Left renal cortex interstitium (tissue), 4 donors: Measurements from ENCODE around the gene LRR1. TPM values are rescaled to one million over a fixed set of nuclear protein-coding genes. Genes with fewer than 3 reads are reported as not detected.
A peak's percentile ranks its signal among the peaks of the same experiment; 100 is the strongest.
"Not testable (repeated sequence)": the region's sequence is repeated elsewhere in the genome, so short reads cannot be mapped to it uniquely, and the experiment has no call there.

Experiments used
- DNase-seq, 4 donors: peaks; one replicate each; pipeline ENCODE4 v3.0.0-alpha.2; 2013; ENCODE audit warnings: low read depth in 4 of 4, low spot score in 2 of 4, missing footprints in 1 of 4
- polyA plus RNA-seq, 4 donors: library from polyadenylated mRNA; unstranded; fragments of 120-200 nt; gene quantifications; one replicate each; pipeline ENCODE4 v1.2.1, GENCODE V29; 2013; ENCODE audit not compliant: insufficient read length in 4 of 4

Gene LRR1
- polyA plus RNA-seq, 4 donors = 10.2 to 14.2 (median 12.1) TPM

DNA sequence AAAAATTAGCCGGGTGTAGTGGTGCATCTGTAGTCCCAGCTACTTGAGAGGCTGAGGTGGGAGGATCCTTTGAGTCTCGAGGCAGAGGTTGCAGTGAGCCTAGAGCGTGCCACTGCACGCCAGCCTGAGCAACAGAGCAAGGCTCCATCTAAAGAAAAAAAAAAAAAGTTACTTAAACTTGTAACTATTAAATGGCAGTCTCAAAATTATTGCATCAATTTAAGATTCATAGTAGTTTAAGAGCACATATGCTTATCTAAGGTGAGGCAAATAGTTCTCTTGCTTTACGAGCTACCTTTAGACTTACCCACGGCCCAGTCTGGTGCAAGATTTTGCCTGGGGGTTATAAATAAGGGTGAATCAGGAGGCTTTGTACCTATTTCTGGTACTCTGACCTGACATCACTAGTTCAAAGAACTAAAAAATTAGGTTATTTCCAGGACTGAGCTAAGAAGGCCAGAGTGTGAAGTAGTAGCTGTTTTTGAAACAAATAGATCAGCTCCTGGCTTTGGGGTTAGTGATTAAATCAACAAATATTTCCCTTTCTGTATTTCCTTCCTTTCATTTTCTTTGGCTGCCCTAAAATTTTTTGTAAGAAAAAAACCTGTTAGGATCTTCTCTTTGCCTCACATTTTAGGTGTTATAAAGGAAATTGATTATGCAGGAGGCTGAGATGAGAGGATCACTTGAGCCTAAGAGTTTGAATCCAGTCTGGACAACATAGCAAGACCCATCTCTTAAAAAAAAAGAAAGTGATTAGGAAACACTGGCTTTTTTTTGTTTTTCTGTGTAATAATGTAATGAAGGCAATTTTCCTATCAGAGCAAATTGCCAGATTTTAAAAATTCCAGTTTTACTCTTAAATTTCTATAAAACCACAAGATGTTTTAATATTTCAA lies 25.4 kb downstream of the LRR1 start:
- no peak for DNase-seq

DNA sequence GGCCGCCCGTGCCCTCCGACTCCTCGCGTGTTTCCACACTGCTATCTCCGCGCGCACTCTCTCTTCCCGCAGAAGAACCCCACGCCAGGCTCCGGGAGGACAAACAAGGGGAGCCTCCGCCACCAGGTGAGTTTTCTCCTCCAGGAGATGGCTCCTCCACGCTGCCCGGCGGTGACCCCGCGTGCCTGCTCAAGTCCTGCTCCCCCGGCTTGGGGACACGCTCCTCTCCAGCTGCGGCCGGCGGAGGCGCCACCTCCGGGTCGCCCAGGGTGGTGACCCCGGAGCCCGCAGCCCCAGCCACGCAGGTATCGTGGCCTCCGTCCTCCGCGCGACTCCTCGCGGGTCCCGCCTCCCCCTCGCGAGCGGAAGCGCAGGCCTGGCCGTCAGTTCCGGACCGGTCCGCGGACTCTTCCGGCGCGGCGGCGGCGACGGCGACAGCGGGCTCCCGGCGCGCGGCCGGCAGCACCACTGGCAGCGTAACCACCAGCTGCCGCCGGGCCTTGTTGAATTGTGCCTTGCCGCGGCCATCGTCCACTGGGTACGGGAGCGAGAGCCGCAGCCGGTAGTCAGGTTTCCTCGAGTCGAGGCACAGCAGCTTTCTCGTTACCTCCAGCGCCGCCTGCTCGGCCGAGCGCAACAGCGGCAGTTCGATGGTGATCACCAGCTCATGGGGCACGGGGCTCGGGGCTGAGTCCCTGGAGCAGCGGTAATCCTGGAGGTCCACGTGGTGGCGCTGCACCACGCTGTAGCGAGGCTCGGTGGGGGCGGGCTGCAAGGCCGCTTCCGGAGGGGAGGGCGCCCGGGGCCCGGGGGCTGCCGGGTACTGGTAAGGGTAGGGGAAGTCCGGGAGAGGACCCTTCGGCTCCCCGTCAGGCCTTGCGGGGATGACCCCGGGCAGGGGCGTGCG lies 35.2 kb downstream of the LRR1 start:
- peak; percentile 88 to 93 (median 91) for DNase-seq

GRCh38 chr14:49634547-49635334 lies 36.0 kb downstream of the LRR1 start, which contains the start of gene DNAAF2:
Gene DNAAF2, minus strand, starts transcription at chr14:49635244. Its CDS starts 95 bp downstream, at chr14:49635149.
- DNase-seq = peak; percentile 66 to 75 (median 72)

- DNase-seq = no peak
These were observed 38.1 kb downstream of the LRR1 start for GRCh38 chr14:49636866-49637265.

- no peak for DNase-seq
These were observed 38.9 kb downstream of the LRR1 start for GRCh38 chr14:49637534-49638078.

GRCh38 chr14:49640540-49641417 lies 42.0 kb downstream of the LRR1 start:
- DNase-seq = no peak

DNA sequence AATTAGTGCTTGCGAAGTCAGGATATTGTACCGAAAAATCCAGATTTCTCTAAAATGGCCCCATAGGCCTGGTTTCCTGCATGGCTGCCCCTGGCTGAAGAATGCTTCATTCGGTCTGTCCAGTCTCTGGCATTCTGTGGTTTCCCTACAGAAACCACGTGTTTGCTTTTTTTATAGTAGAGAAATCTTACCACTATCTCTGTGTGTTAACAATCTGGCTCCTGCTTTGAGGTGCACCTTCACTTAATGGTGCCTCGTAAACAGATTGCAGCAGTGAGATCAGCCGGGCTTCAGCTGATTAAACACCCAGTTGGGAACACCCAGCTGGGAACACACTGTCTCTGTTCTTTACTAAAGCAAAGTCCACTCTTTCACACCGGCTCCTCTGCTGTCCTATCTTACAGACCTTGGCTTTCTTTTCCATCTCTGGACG lies 43.0 kb downstream of the LRR1 start:
- DNase-seq = no peak

DNA sequence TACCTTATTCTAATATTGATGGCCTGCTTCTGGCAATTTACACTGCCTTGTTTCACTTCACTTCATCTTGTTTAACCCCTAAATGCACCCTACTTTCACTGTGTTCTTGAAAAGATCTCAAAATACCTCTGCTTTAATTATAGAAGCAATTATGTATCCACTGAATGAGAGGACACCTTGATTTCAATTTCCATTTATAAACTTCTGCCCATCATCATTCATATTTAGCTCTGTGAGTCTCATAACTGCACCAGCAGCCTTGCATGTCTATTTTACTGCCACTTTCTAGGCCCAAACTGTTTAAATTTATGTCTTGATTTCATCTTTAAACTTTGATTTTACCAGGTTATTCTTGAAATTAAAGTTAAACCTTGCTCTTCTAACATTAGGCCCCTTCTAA lies 43.4 kb downstream of the LRR1 start:
- no peak for DNase-seq

- DNase-seq = no peak
These were observed 54.8 kb downstream of the LRR1 start for GRCh38 chr14:49653508-49653907.

- no peak for DNase-seq
These were observed 55.8 kb downstream of the LRR1 start for GRCh38 chr14:49654511-49654910.

DNA sequence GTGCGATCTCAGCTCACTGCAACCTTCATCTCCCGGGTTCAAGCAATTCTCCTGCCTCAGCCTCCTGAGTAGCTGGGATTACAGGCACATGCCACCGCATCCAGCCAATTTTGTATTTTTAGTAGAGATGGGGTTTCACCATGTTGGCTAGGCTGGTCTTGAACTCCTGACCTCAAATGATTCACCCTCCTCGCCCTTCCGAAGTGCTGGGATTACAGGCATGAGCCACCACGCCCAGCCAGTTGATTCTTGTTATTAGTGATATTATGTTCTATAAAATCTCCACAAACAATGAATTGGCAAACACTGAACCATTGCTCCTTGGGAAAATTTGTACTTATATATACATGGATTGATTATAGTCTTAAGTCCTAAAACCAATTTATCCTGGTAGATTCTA lies 58.8 kb downstream of the LRR1 start:
- DNase-seq = not testable (repeated sequence)

DNA sequence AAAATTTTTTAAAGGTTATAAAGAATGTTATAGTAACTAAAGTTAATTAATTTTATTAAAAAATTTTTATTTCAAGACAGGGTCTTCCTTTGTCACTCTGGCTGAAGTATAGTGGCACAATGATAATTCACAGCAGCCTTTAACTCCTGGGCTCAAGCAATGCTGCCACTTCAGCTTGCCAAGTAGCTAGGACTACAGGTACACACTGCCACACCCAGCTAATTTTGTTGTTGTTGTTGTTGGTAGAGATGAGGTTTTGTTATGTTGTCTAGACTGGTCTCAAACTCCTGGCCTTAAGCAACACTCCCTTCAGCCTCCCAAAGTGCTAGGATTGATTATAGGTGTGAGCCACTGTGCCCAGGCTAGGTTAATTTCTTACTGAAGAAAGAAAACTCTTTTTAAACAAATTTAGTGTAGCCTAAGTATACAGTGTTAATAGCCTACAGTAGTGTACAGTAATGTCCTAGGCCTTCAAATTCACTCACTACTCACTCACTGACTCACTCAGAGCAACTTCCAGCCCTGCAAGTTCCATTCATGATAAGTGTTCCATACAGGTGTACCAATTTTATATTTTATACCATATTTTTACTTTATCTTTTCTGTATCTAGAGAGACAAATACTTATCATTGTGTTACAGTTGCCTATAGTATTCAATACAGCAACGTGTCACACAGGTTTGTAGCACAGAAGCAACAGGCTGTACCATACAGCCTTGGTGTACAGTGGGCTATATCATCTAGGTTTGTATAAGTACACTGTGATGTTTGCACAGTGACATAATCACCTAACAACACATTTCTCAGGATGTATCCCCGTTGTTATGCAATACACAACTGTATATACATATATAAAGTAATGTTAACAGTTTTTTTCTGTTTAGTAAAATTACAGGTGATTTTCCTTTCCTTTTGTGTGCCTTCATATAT lies 61.1 kb downstream of the LRR1 start:
- DNase-seq = no peak

Other genes with a start within 250 kb of the LRR1 start
- 1,000 to 10,000 TPM; 1,301 to 2,136 (median 1,626) TPM for gene RPS29, start 12.6 kb upstream of the LRR1 start, polyA plus RNA-seq
- 100 to 1,000 TPM; 142 to 223 (median 205) TPM for gene RPL36AL, start 21.7 kb downstream of the LRR1 start, polyA plus RNA-seq
- gene MGAT2, start 21.9 kb downstream of the LRR1 start, polyA plus RNA-seq = 10 to 100 TPM; 10.6 to 25.2 (median 20.3) TPM
- 10 to 100 TPM; 15.5 to 19.1 (median 17.3) TPM for gene DNAAF2, start 36.3 kb downstream of the LRR1 start, polyA plus RNA-seq
- 10 to 100 TPM; 12.5 to 31.9 (median 19.0) TPM for gene POLE2, start 89.3 kb downstream of the LRR1 start, polyA plus RNA-seq
- 1 to 10 TPM; 4.9 to 8.2 (median 6.1) TPM for gene KLHDC1, start 94.2 kb downstream of the LRR1 start, polyA plus RNA-seq
- gene KLHDC2, start 169.2 kb downstream of the LRR1 start, polyA plus RNA-seq = 100 to 1,000 TPM; 135 to 180 (median 160) TPM